Neuronal stem cell (in vitro differentiated cells): Measurements from ENCODE around the gene DNAL4.

Experiments
- DNase-seq: peaks from one replicate; pipeline ENCODE4 v3.0.0-alpha.2; 2013; ENCODE audit warnings: low spot score
- H2AFZ ChIP-seq: one replicate; pipeline ENCODE4 v1.6.1; 2013; ENCODE audit warnings: mild to moderate bottlenecking, low read length, inconsistent platforms
- H2AK5ac ChIP-seq: 2 replicates; pipeline ENCODE4 v1.6.1; 2013; ENCODE audit warnings: low read depth, mild to moderate bottlenecking, inconsistent platforms, low read length, moderate library complexity, mixed read lengths
- H2BK120ac ChIP-seq: 2 replicates; pipeline ENCODE4 v1.6.1; 2013; ENCODE audit warnings: low read depth, mild to moderate bottlenecking, inconsistent platforms, low read length, moderate library complexity, mixed read lengths
- H2BK12ac ChIP-seq: one replicate; pipeline ENCODE4 v1.6.1; 2013; ENCODE audit warnings: low read length, inconsistent platforms
- H2BK15ac ChIP-seq: 2 replicates; pipeline ENCODE4 v1.6.1; 2013; ENCODE audit warnings: mild to moderate bottlenecking, low read length, inconsistent platforms, mixed read lengths
- H2BK5ac ChIP-seq: one replicate; pipeline ENCODE4 v1.6.1; 2013; ENCODE audit warnings: inconsistent platforms, mild to moderate bottlenecking, low read length, moderate library complexity
- H3K14ac ChIP-seq: one replicate; pipeline ENCODE4 v1.6.1; 2013; ENCODE audit warnings: low read length, inconsistent platforms
- H3K18ac ChIP-seq: 2 replicates; pipeline ENCODE4 v1.6.1; 2013; ENCODE audit warnings: low read length, inconsistent platforms
- H3K23ac ChIP-seq: 2 replicates; pipeline ENCODE4 v1.6.1; 2013; ENCODE audit warnings: low read depth, mild to moderate bottlenecking, mixed read lengths, low read length, inconsistent platforms; ENCODE audit not compliant: poor library complexity
- H3K27ac ChIP-seq: replicated peaks from 3 replicates; pipeline ENCODE4 v1.5.1; 2013; ENCODE audit warnings: low read length, inconsistent platforms
- H3K27me3 ChIP-seq, 3 experiments: 2 replicates each; pipeline ENCODE4 v1.6.1; 2013; ENCODE audit warnings: low read length in 3 of 3, mild to moderate bottlenecking in 2 of 3, inconsistent platforms in 1 of 3, low read depth in 1 of 3, mixed read lengths in 1 of 3, moderate library complexity in 1 of 3; ENCODE audit not compliant: control insufficient read depth in 3 of 3, insufficient read depth in 3 of 3
- H3K36me3 ChIP-seq, 2 donors: replicated peaks in 1 of 2; 2 replicates each; pipeline ENCODE4 v1.6.1; 2013; ENCODE audit warnings: low read length in 2 of 2; ENCODE audit not compliant: control insufficient read depth in 2 of 2, insufficient read depth in 2 of 2
- H3K4ac ChIP-seq: 2 replicates; pipeline ENCODE4 v1.6.1; 2013; ENCODE audit warnings: inconsistent platforms, mild to moderate bottlenecking, low read length, moderate library complexity
- H3K4me1 ChIP-seq, 2 donors: 1 replicate in 1 of 2; 2 replicates in 1 of 2; pipeline ENCODE4 v1.6.1; 2013; ENCODE audit warnings: low read length in 2 of 2, low read depth in 1 of 2; ENCODE audit not compliant: control insufficient read depth in 2 of 2, insufficient read depth in 1 of 2
- H3K4me2 ChIP-seq: one replicate; pipeline ENCODE4 v1.6.1; 2013; ENCODE audit warnings: mild to moderate bottlenecking, low read length, inconsistent platforms; ENCODE audit not compliant: insufficient read depth, poor library complexity, severe bottlenecking
- H3K4me3 ChIP-seq, 2 donors: 2 replicates each; pipeline ENCODE4 v1.5.1; 2013; ENCODE audit warnings: low read length in 2 of 2, mild to moderate bottlenecking in 2 of 2, inconsistent platforms in 1 of 2, moderate library complexity in 1 of 2
- H3K79me1 ChIP-seq: one replicate; pipeline ENCODE4 v1.6.1; 2013; ENCODE audit warnings: low read depth, mild to moderate bottlenecking, inconsistent platforms, low read length, moderate library complexity
- H3K9ac ChIP-seq: one replicate; pipeline ENCODE4 v1.6.1; 2013; ENCODE audit warnings: mild to moderate bottlenecking, low read depth, low read length, inconsistent platforms; ENCODE audit not compliant: poor library complexity
- H3K9me3 ChIP-seq, 2 donors: replicated peaks in 1 of 2; 2 replicates each; pipeline versions ENCODE3 to v1.6.1; 2013; ENCODE audit warnings: low read length in 2 of 2, mild to moderate bottlenecking in 2 of 2, inconsistent platforms in 1 of 2, low read depth in 1 of 2, mixed read lengths in 1 of 2, moderate library complexity in 1 of 2; ENCODE audit not compliant: control insufficient read depth in 2 of 2, insufficient read depth in 1 of 2
- H4K8ac ChIP-seq: one replicate; pipeline ENCODE4 v1.6.1; 2013; ENCODE audit warnings: low read depth, mild to moderate bottlenecking, inconsistent platforms, low read length, moderate library complexity
- H4K91ac ChIP-seq: one replicate; pipeline ENCODE4 v1.6.1; 2013; ENCODE audit warnings: low read length, low read depth, mild to moderate bottlenecking, inconsistent platforms; ENCODE audit not compliant: poor library complexity
- WGBS, 2 donors: extraction: QIAGEN DNeasy Blood & Tissue Kit; methylation state at CpG; one replicate each; pipeline ENCODE4 v1.1.7; 2013; ENCODE audit warnings: missing lambda C conversion rate in 2 of 2, mixed read lengths in 1 of 2; ENCODE audit not compliant: insufficient read length in 2 of 2, insufficient replicate concordance in 1 of 2; ENCODE audit errors: extremely low coverage in 2 of 2; 5-methylcytosine and 5-hydroxymethylcytosine counted together

The DNAL4 gene

GRCh38 chr22:38777087-38777671, 16.8 kb downstream of the DNAL4 start:
- Histone ChIP-seq H3K14ac (peak overlapping the region; percentile 64), H2BK15ac (no peak overlapping the region), H2BK120ac (no peak overlapping the region), H3K4me2 (no peak overlapping the region), H3K36me3 (peaks cover 5 to 18% of the 10 kb centered on the region in 2 donors), H3K23ac (peak overlapping the region; percentile 44), H3K4me1 (peaks cover 0 to 14% of the 10 kb centered on the region in 2 donors), H2BK12ac (peak overlapping the region; percentile 63), H2AK5ac (no peak overlapping the region), H3K27ac (no peak overlapping the region), H3K9ac (peak overlapping the region; percentile 24), H3K4ac (peak overlapping the region; percentile 53), H3K18ac (peak overlapping the region; percentile 40), H2BK5ac (no peak overlapping the region), H4K8ac (no peak overlapping the region), H3K9me3 (peaks cover 0 to 2% of the 10 kb centered on the region in 2 donors), H3K4me3 (no peak overlapping the region), H3K27me3 (no peaks in the 10 kb centered on the region), H2AFZ (no peak overlapping the region), H4K91ac (no peak overlapping the region), H3K79me1 (peaks cover 6% of the 10 kb centered on the region)
- WGBS, 2 donors: no CpG with 5 or more reads among the region's 27 CpGs
- no peak for DNase-seq

DNA sequence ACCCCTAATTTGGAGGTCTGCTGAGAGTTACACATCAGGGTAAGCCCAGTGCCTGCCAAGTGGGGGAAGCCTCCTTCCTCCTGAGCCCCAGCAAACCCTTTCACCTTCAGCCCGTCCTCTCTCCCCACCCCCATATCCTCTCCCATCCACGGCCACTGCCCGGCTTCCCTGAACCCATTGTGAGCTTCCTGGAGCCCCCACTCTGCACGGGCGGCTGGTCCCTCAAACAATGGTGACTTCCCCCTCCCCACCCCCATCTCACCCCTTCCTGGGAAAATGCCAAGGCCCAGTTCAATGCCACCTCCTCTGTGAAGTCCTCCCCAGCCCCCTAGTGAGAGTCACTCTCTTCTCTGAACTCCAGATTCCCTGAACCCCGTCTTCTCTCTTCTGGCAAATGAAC, 17.9 kb downstream of the DNAL4 start:
- no peak overlapping the region for H2BK12ac ChIP-seq
- no peaks in the 10 kb centered on the region for H3K27me3 ChIP-seq
- H3K36me3 ChIP-seq: peaks cover 5 to 18% of the 10 kb centered on the region in 2 donors
- H2AFZ ChIP-seq: peak overlapping the region; percentile 69
- H3K4ac ChIP-seq: no peak overlapping the region
- no peak overlapping the region for H3K18ac ChIP-seq
- no peak overlapping the region for H3K27ac ChIP-seq
- no peak overlapping the region for H3K14ac ChIP-seq
- no CpG with 5 or more reads among the region's 6 CpGs for WGBS, 2 donors
- no peak overlapping the region for H3K23ac ChIP-seq
- H4K8ac ChIP-seq: no peak overlapping the region
- no peak overlapping the region for H3K4me2 ChIP-seq
- DNase-seq: no peak
- H2AK5ac ChIP-seq: no peak overlapping the region
- H3K79me1 ChIP-seq: peaks cover 6% of the 10 kb centered on the region
- no peak overlapping the region for H2BK120ac ChIP-seq
- no peak overlapping the region for H3K9ac ChIP-seq
- H3K4me1 ChIP-seq: peaks cover 0 to 14% of the 10 kb centered on the region in 2 donors
- peaks cover 0 to 2% of the 10 kb centered on the region in 2 donors for H3K9me3 ChIP-seq
- no peak overlapping the region for H2BK15ac ChIP-seq
- no peak overlapping the region for H3K4me3 ChIP-seq
- H2BK5ac ChIP-seq: no peak overlapping the region
- no peak overlapping the region for H4K91ac ChIP-seq

- Histone ChIP-seq H4K8ac (no peak overlapping the region), H3K4me3 (peak overlapping the region in 1 of 2 donors; percentile 8), H4K91ac (no peak overlapping the region), H2BK15ac (no peak overlapping the region), H3K79me1 (peaks cover 6% of the 10 kb centered on the region), H3K27ac (no peak overlapping the region), H3K4ac (no peak overlapping the region), H3K36me3 (peaks cover 3 to 14% of the 10 kb centered on the region in 2 donors), H2AK5ac (no peak overlapping the region), H3K4me1 (peaks cover 0 to 14% of the 10 kb centered on the region in 2 donors), H3K18ac (peak overlapping the region; percentile 76), H3K4me2 (no peak overlapping the region), H2BK12ac (peak overlapping the region; percentile 80), H2BK5ac (no peak overlapping the region), H3K23ac (peak overlapping the region; percentile 37), H2AFZ (peak overlapping the region; percentile 69), H3K14ac (peak overlapping the region; percentile 10), H3K9ac (no peak overlapping the region), H3K27me3 (peaks cover 0 to 1% (median 0%) of the 10 kb centered on the region in 3 experiments), H3K9me3 (peaks cover 0 to 2% of the 10 kb centered on the region in 2 donors), H2BK120ac (no peak overlapping the region)
- DNase-seq: no peak
- no CpG with 5 or more reads among the region's 13 CpGs for WGBS, 2 donors
These were observed 18.3 kb downstream of the DNAL4 start for GRCh38 chr22:38775656-38776055.

- Histone ChIP-seq H3K27ac (no peak overlapping the region), H3K9ac (no peak overlapping the region), H2AFZ (peak overlapping the region; percentile 69), H2BK120ac (no peak overlapping the region), H3K4ac (no peak overlapping the region), H2BK5ac (no peak overlapping the region), H3K36me3 (peaks cover 0 to 8% of the 10 kb centered on the region in 2 donors), H4K8ac (no peak overlapping the region), H2BK12ac (no peak overlapping the region), H2BK15ac (no peak overlapping the region), H4K91ac (no peak overlapping the region), H3K79me1 (peaks cover 6% of the 10 kb centered on the region), H3K4me3 (no peak overlapping the region), H3K4me1 (peaks cover 0 to 14% of the 10 kb centered on the region in 2 donors), H3K27me3 (peaks cover 0 to 6% (median 0%) of the 10 kb centered on the region in 3 experiments), H3K9me3 (peaks cover 0 to 2% of the 10 kb centered on the region in 2 donors), H2AK5ac (peak overlapping the region; percentile 5), H3K18ac (no peak overlapping the region), H3K14ac (no peak overlapping the region), H3K23ac (peak overlapping the region; percentile 37), H3K4me2 (no peak overlapping the region)
- no peak for DNase-seq
- WGBS, 2 donors: no CpG with 5 or more reads among the region's 11 CpGs
These were observed 19.3 kb downstream of the DNAL4 start for GRCh38 chr22:38774496-38775166.
